ENCODE data around the gene TCP1.

The TCP1 gene

GRCh38 chr6:159778542-159779103 lies 10.8 kb downstream of the TCP1 start:
- no peak for DNase-seq (ENCODE audit: low read depth, low spot score)
- no peak overlapping the region for H3K27ac ChIP-seq

- DNase-seq (ENCODE audit: low read depth, low spot score), result no peak
Observed at GRCh38 chr6:159778131-159778530, 11.3 kb downstream of the TCP1 start.

GRCh38 chr6:159777240-159777904 lies 12.0 kb downstream of the TCP1 start:
- no peak for DNase-seq (ENCODE audit: low read depth, low spot score)
- H3K27ac ChIP-seq, result no peak overlapping the region

More at GRCh38 chr6:159778131-159778530, 11.3 kb downstream of the TCP1 start:
- no peak overlapping the region for H3K27ac ChIP-seq

GRCh38 chr6:159772196-159772595 lies 17.2 kb downstream of the TCP1 start:
- no peak overlapping the region for H3K27ac ChIP-seq

GRCh38 chr6:159769470-159769869 lies 19.9 kb downstream of the TCP1 start:
- H3K27ac ChIP-seq, result no peak overlapping the region
- DNase-seq (ENCODE audit: low read depth, low spot score), result no peak

More at GRCh38 chr6:159772196-159772595, 17.2 kb downstream of the TCP1 start:
- no peak for DNase-seq (ENCODE audit: low read depth, low spot score)

- H3K27ac ChIP-seq, result no peak overlapping the region
- DNase-seq (ENCODE audit: low read depth, low spot score), result no peak
Observed at GRCh38 chr6:159766906-159767305, 22.5 kb downstream of the TCP1 start.

GRCh38 chr6:159762681-159763293 lies 26.6 kb downstream of the TCP1 start:
- DNase-seq (ENCODE audit: low read depth, low spot score), result no peak
- peak overlapping the region; percentile 87 for H3K27ac ChIP-seq

- H3K27ac ChIP-seq, result peak within 1 kb of the TSS; percentile 87
- peak; percentile 74 for DNase-seq (ENCODE audit: low read depth, low spot score)
Observed at GRCh38 chr6:159761873-159762680, 27.3 kb downstream of the TCP1 start, which contains the start of gene ACAT2. TSS of gene ACAT2 (plus strand) at chr6:159762045. CDS start at chr6:159762088, 43 bp downstream.

GRCh38 chr6:159761129-159761872 lies 28.1 kb downstream of the TCP1 start:
- H3K27ac ChIP-seq, result peak overlapping the region; percentile 87
- no peak for DNase-seq (ENCODE audit: low read depth, low spot score)

- H3K27ac ChIP-seq, result peak overlapping the region; percentile 87
- DNase-seq (ENCODE audit: low read depth, low spot score), result no peak
Observed at GRCh38 chr6:159760602-159761057, 28.8 kb downstream of the TCP1 start.

GRCh38 chr6:159759645-159760044 lies 29.8 kb downstream of the TCP1 start:
- no peak for DNase-seq (ENCODE audit: low read depth, low spot score)
- peak overlapping the region; percentile 87 for H3K27ac ChIP-seq

GRCh38 chr6:159758031-159759001 lies 31.1 kb downstream of the TCP1 start:
- DNase-seq (ENCODE audit: low read depth, low spot score), result peak; percentile 18
- H3K27ac ChIP-seq, result peak overlapping the region; percentile 87

- DNase-seq (ENCODE audit: low read depth, low spot score), result no peak
- H3K27ac ChIP-seq, result no peak overlapping the region
Observed at GRCh38 chr6:159756508-159756907, 32.9 kb downstream of the TCP1 start.

- DNase-seq (ENCODE audit: low read depth, low spot score), result no peak
- no peak overlapping the region for H3K27ac ChIP-seq
Observed at GRCh38 chr6:159754959-159755914, 34.2 kb downstream of the TCP1 start.

- no peak overlapping the region for H3K27ac ChIP-seq
- no peak for DNase-seq (ENCODE audit: low read depth, low spot score)
Observed at GRCh38 chr6:159754401-159754800, 35.0 kb downstream of the TCP1 start.

- no peak overlapping the region for H3K27ac ChIP-seq
- no peak for DNase-seq (ENCODE audit: low read depth, low spot score)
Observed at GRCh38 chr6:159753081-159753872, 36.1 kb downstream of the TCP1 start.

GRCh38 chr6:159751448-159751847 lies 38.0 kb downstream of the TCP1 start:
- no peak overlapping the region for H3K27ac ChIP-seq

More at GRCh38 chr6:159751448-159751847, 38.0 kb downstream of the TCP1 start:
- no peak for DNase-seq (ENCODE audit: low read depth, low spot score)
